GM21367 (cell line): ENCODE data around the gene TMEM245.

Source experiments
- ATAC-seq: cut with Tn5 transposase; IDR thresholded peaks from one replicate; pipeline ENCODE4 v1.9.1; 2021; ENCODE audit not compliant: unreplicated experiment

Gene TMEM245

GRCh38 chr9:109031241-109031640 is 88.5 kb downstream of the TMEM245 start:
- ATAC-seq = no peak

DNA sequence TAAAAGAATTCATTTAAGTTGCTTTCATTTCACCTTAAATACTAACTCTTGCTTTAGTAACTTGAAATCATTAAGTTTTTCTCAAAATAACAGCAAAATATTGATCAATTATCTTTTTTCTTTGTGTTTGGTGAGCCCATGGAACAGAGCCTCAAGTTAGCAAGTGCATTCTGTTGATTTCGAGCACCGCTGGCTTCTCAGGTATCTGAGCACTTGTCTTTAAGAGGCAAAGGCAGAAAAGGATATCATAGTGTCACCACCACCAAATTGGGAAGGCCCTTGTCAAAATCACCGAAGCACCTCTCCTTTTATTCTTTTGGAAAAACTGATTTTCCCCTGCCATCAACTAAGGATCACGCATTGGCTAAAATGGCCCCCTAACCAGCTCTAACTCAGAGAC is 89.3 kb downstream of the TMEM245 start:
- ATAC-seq = no peak

GRCh38 chr9:109028457-109028856 is 91.3 kb downstream of the TMEM245 start:
- ATAC-seq = no peak

- ATAC-seq = no peak
Measured at GRCh38 chr9:109027176-109027575, 92.6 kb downstream of the TMEM245 start.

DNA sequence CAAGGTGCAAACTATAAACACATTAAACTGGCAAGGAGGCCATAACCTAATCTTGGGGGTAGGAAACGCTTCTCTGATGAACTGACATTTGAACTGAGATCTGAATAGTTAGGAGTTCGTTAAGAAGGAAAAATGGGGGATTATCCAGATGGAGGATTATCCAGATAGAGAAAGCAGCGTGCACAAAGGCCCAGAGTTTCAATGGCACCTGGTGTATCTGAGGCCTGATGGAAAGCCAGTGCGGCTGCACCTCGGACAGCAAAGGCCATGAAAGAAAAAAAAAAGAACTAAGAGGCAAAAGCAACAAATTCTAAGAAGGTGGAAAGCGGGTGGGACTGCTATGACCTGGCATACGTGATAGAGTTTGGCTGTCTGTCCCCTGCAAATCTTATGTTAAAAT is 93.4 kb downstream of the TMEM245 start:
- no peak for ATAC-seq

DNA sequence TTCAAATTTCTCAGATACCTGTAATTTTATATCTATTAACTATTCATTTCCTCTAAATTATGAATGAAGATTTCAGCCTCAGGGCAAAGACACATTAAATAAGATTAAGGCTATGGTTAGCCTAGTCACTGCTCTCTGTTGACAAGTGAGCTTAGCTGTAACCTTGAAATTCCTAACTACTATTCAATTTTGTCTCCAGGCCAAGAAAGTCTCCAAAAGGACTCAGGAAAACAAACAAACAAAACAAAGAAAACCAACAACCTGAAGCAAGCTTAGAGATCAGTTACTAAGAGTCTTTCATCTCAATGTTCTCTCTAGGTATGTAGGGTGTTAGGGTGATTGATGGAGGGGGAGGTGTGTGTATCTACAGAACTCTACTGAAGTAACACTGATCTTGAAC is 96.9 kb downstream of the TMEM245 start:
- no peak for ATAC-seq

DNA sequence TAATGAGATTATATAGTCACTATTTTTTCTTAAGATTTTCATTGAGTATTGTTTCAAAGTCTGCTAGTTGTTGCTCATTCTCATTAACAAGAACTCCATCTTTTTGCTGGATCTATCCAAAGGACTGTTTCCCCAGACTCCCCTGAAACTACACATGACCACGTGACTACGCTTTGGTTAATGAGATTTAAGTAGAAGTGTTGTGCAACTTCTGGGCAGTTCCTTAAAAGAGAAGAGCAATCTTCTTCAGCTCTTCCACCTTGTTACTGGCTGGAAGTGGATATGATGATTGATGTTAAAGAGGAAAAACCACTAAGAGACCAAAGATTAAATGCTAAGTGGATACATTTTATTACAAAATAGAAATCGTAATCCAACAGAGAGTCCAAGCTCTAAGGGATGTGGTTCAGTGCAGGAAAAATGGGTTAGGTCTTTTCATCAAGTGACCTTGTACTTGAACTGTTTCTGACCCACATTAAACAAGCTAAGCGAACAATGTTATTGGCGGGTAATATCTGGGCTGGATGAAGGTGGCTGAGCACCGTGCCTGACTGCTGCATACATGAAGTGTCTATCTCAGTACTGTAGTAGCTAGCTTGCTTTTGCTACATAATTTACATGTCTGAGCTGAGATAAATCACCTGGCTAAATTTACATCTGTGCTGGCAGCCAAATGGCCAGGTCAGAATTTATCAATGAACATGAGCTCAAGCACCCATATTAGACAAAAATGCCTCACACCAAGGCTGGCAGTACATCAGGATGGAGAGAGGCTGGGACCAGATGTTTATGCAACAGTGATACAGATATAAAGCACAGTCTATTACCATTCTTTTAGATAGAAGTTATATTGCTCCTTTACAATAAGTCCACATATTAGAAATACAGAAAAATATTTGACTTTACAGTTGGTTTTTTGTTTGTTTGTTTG is 98.9 kb downstream of the TMEM245 start:
- no peak for ATAC-seq

DNA sequence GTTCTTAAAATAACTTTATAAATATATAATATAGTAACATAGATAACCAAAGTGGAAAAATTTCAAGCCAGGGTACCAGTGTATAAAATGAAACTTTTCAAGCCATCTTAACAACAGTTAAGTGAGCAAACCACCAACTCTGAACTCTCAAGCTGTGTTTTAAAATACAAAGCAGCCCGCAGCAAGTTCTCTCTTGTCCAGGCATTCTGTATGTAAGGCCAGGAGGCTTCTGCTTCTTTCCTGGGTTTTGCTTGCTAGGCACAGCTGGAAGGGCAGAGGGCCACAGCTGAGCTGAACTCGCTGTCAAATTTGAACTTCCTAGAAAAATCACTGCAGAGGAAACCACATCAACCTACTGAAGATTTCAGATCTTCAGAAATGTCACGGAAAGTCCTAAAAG is 99.6 kb downstream of the TMEM245 start:
- ATAC-seq = no peak

- ATAC-seq = no peak
Measured at GRCh38 chr9:109019420-109019819, 100.3 kb downstream of the TMEM245 start.

DNA sequence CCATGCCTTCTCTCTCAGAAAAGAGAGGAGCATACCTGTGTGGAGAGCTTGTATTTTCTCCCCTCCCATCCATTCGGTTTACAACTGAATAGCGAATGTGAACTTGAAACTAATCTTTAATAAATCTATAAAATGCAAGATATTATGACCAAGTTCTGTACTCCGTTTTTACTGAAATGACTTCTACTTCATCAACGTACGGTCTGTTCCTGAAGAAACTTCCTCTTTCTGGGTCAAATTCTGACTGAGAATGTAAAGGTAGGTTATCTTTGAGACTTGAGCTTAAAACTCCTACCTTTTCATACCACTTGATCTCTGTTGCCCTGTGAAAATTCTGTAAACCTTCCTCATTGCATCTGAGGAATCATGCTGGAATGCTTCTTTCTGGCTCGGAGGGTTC is 102.3 kb downstream of the TMEM245 start:
- ATAC-seq = no peak

DNA sequence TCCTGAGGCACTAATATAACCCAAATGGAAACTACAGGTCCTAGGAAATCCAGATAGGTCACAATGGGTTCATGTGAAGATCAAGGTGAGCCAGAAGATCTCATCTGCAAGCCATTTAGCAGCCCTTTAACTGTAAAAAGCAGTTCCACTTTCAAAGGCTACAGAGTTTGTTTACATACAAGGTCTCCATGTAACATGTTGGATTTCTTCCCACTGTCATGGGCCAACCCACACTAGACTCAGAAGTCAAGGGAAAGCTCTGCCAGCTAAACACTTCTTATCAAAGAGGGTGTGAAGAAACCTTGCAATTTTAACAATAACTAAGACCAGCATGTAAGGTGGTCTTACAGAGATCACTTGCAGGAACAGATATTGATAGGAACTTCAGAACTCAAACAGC is 102.7 kb downstream of the TMEM245 start:
- no peak for ATAC-seq

GRCh38 chr9:109016132-109016531 is 103.6 kb downstream of the TMEM245 start:
- ATAC-seq = no peak

- ATAC-seq = no peak
Measured at GRCh38 chr9:109014608-109015280, 105.0 kb downstream of the TMEM245 start.

GRCh38 chr9:109013679-109014607 is 105.8 kb downstream of the TMEM245 start:
- no peak for ATAC-seq

GRCh38 chr9:109012876-109013678 is 106.7 kb downstream of the TMEM245 start, which contains the start of gene CTNNAL1:
Gene CTNNAL1 (minus strand): TSS chr9:109013499. CDS start chr9:109013442, 57 bp downstream.
- peak; percentile 64 for ATAC-seq

DNA sequence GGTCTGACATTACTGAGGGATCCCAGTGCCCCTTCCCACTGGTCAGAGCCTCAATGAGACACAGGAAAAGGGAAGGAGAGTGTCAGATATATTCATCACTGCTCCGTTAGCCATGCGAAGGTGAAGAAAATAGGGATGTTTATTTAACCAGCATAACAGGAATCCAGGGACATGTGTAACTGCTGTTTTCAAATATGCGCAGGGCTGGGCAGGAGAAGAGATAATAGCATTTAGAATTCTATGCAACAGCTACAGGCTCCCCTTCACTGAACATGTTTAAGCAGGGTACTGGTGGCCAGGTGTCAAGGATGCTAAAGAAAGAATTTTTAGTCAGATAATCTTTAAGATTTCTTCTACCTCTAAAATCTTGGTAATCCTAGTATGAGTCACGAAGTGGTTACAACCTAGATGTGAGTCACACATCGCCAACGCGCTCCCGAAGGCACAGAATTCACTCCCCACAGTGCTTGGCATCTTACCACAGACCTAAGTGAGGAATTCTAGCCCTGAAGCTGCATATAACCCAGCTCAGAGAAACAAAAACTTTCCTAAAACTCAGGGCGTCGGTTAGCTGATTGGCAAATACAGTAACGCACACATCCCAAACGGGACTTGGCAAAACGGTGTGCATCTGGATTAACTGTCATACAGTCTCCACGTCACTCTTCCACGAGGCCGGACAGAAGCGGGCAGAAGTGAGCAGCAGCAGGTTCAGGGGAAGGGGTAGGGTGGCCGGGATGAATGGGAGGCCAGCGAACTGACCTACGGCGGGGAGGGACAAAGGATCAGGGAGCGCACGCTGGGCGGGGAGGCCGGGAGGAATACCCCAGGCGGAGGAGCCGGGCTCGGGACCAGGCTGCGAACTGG is 107.5 kb downstream of the TMEM245 start:
- ATAC-seq = peak; percentile 17

DNA sequence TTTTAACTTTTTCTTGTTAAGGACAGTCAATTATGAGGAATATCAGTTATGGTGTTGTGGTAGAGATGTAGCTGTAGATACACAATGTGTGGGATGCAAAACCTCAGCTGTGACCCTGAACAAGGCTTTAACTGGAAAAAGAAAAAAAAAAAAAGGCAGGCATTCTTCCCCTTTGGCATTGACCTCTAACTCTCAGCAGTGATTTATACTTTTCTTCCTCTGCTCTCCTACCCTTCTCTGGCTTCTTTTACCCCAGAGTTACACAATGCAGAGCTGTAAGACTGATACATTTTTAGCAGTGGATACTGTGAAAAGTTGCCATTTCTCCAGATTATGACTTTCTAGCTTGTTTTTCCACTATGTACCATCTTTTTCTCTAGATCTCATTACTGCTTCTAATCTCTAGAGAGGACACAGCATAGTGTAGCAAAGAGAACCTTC is 108.5 kb downstream of the TMEM245 start:
- no peak for ATAC-seq

GRCh38 chr9:109010746-109011145 is 109.0 kb downstream of the TMEM245 start:
- ATAC-seq = peak; percentile 36

GRCh38 chr9:109005678-109006077 is 114.1 kb downstream of the TMEM245 start:
- no peak for ATAC-seq
